Myocyte (in vitro differentiated cells): Measurements from ENCODE around the gene SUN1. TPM values are rescaled to one million over a fixed set of nuclear protein-coding genes. Genes with fewer than 3 reads are reported as not detected.

Experiments used
- DNase-seq: peaks from one replicate; pipeline ENCODE4 v3.0.0-alpha.2; 2012; ENCODE audit warnings: low read depth
- total RNA-seq: library from RNA; depleted of rRNA; stranded (reverse); fragments of >200 nt; gene quantifications from 2 replicates; pipeline ENCODE4 v1.2.3, GENCODE V29; 2014

The SUN1 gene
- total RNA-seq, 1 donor from 2014 or later, result 236 TPM

- DNase-seq, result no peak
Observed at GRCh38 chr7:902996-903395, 70.7 kb downstream of the SUN1 start.

GRCh38 chr7:903921-904755 is 71.9 kb downstream of the SUN1 start:
- DNase-seq, result peak; percentile 39

GRCh38 chr7:904847-905246 is 72.6 kb downstream of the SUN1 start:
- peak; percentile 70 for DNase-seq

- no peak for DNase-seq
Observed at GRCh38 chr7:906776-907157, 74.5 kb downstream of the SUN1 start.

- DNase-seq, result no peak
Observed at GRCh38 chr7:907158-907980, 75.1 kb downstream of the SUN1 start.

GRCh38 chr7:908159-908581 is 75.9 kb downstream of the SUN1 start:
- DNase-seq, result no peak

GRCh38 chr7:908591-909357 is 76.5 kb downstream of the SUN1 start:
- peak; percentile 54 for DNase-seq

- DNase-seq, result peak; percentile 54
Observed at GRCh38 chr7:909358-910329, 77.4 kb downstream of the SUN1 start.

GRCh38 chr7:910441-910861 is 78.2 kb downstream of the SUN1 start:
- no peak for DNase-seq

- no peak for DNase-seq
Observed at GRCh38 chr7:910931-911431, 78.7 kb downstream of the SUN1 start.

- no peak for DNase-seq
Observed at GRCh38 chr7:911791-912480, 79.7 kb downstream of the SUN1 start.

GRCh38 chr7:913736-914520 is 81.7 kb downstream of the SUN1 start:
- no peak for DNase-seq

GRCh38 chr7:914521-915194 is 82.4 kb downstream of the SUN1 start:
- no peak for DNase-seq

- DNase-seq, result no peak
Observed at GRCh38 chr7:915291-916218, 83.3 kb downstream of the SUN1 start.

GRCh38 chr7:916291-916941 is 84.1 kb downstream of the SUN1 start:
- DNase-seq, result no peak
